Ishikawa (cell line): Measurements from ENCODE around the gene DELE1.

Source experiments
- EGR1 ChIP-seq: IDR thresholded peaks from 2 replicates; pipeline ENCODE4 v1.6.1; 2012
- EP300 ChIP-seq: IDR thresholded peaks from 2 replicates; pipeline ENCODE4 v1.6.1; 2012; ENCODE audit warnings: borderline replicate concordance
- FOXM1 ChIP-seq: IDR thresholded peaks from 2 replicates; pipeline ENCODE4 v1.6.1; 2012; ENCODE audit warnings: low read depth, borderline replicate concordance
- RAD21 ChIP-seq: IDR thresholded peaks from 2 replicates; pipeline ENCODE4 v1.6.1; 2012; ENCODE audit warnings: low read depth

DNA sequence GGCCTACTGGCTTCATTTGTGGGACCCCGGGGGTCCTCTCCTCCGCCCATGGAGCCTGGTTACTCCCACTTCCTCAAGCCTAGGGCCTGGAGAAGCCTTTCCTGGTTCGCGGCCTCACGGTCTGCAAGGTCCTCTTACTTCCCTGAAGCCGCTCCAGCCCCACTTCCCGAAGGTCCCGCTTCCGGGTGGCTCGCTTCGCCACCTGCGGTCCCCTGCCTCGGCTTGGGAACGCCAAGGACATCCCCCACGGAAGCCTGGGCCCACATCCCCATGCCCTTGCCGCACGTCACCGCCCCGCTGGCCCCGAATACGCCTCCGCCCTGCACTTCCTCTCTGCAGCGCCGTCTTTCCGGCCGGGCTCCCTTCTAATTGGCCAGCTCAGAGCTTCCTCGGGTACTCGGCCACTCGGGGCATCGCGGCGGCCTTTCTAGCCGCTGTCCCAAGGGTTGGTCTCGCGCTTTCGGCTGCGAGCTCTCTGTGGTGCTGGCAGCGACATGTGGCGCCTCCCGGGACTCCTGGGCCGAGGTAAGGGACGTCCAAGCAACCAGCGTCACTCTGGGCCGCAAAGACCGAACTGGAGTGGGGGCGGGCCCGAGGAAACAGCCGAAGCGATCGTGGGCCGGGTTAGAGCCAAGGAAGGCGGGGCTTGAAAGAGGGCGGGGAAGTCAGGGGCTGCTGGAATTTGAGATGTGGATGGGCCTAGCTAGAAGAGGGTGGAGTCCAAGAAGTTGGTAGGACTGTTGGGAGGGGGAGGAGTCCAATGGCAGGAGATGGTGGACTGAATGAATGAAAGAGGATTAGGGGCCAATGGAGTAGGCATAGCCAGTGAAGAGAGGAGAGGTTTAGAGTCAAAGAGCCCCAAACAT, at the start of gene DELE1:
- no peak for TF ChIP-seq FOXM1
- no peak for TF ChIP-seq EGR1
- TF ChIP-seq RAD21, result no peak
- TF ChIP-seq EP300, result peak; percentile 9; the same call in 1 of the 2 replicates
